ENCODE results near the gene AQP1. TPM values are rescaled to one million over a fixed set of nuclear protein-coding genes. Genes with fewer than 3 reads are reported as not detected.

Gene AQP1
- total RNA-seq, 1 donor: 2.8 TPM

DNA sequence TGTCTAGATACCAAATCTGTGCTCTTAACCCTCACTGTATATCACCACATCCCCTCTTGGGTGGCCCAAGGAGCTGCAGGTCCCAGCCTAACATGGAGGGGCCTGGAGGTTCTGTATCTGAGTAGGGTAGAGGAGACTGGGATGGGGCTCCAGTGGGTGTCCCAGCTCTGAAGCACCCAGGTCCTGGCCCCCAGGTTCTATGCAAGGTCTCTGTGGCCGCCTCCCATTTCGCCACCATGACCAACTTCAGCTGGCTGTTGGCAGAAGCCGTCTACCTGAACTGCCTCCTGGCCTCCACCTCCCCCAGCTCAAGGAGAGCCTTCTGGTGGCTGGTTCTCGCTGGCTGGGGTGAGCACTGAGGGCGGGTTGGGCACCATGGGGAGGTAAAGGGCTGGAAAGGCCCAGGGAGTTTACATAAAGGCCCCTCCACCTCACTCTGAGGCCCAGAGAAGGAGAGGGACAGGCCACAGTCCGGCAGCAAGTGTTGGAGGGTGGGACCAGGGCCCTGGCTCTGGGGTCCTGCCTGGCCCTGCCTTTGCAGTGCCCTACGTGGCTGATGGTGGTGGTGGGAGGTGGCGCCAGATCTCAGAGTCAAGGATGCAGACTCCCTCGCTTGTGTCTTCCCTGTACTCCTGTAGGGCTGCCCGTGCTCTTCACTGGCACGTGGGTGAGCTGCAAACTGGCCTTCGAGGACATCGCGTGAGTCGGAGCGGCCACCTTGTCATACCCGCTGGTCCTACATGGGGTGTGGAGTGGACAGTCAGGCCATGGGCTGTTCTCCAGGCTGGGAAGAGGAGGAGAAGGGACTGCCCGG is 62.3 kb downstream of the AQP1 start:
- TF ChIP-seq, protein P1, sequence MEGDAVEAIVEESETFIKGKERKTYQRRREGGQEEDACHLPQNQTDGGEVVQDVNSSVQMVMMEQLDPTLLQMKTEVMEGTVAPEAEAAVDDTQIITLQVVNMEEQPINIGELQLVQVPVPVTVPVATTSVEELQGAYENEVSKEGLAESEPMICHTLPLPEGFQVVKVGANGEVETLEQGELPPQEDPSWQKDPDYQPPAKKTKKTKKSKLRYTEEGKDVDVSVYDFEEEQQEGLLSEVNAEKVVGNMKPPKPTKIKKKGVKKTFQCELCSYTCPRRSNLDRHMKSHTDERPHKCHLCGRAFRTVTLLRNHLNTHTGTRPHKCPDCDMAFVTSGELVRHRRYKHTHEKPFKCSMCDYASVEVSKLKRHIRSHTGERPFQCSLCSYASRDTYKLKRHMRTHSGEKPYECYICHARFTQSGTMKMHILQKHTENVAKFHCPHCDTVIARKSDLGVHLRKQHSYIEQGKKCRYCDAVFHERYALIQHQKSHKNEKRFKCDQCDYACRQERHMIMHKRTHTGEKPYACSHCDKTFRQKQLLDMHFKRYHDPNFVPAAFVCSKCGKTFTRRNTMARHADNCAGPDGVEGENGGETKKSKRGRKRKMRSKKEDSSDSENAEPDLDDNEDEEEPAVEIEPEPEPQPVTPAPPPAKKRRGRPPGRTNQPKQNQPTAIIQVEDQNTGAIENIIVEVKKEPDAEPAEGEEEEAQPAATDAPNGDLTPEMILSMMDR (IDR thresholded peaks at IDR 0.05; ENCODE audit: insufficient read depth, low read length): no peak
- H3K4me3 ChIP-seq (ENCODE audit: low read depth, low read length): no peak overlapping the region
- no peak for DNase-seq (ENCODE audit: low read depth)

DNA sequence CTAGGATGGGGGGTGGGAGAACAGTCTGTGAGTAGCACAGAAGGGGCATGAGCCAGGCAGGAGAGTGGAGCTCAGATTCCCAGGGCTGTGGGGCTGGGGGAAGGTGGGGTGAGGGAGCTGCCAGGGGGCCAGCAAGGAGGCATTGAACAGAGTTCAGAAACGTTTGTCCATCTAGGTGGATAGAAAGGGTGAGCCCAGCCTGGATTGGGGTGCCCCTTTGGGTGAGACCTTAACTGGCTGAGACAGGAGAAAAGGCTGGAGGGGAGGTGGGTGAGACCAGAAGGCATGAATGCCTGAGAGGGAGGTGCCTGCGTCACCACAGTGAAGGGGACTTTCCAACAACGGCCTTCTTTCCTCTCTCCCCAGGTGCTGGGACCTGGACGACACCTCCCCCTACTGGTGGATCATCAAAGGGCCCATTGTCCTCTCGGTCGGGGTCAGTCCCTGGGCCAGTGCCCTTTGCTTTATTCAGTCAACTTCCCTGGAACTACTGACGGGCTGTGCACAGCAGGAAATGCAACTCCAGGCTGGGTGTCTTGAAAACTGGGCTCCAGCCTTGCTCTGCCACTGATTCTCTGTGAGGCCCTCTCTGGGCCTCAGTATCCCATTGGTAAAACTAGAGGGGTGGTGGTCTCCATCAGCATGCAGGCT is 63.1 kb downstream of the AQP1 start:
- DNase-seq (ENCODE audit: low read depth): peak; percentile 61
- TF ChIP-seq, protein P1 (IDR thresholded peaks at IDR 0.05; ENCODE audit: insufficient read depth, low read length): peak; percentile 70
- H3K4me3 ChIP-seq (ENCODE audit: low read depth, low read length): no peak overlapping the region

Other genes starting within 250 kb of the AQP1 start
- not detected in 2 replicates for gene CRHR2, start 229.4 kb upstream of the AQP1 start, total RNA-seq (ENCODE audit: low replicate concordance)
- 2.5 and 219 TPM in 2 replicates for gene INMT, start 159.7 kb upstream of the AQP1 start, total RNA-seq (ENCODE audit: low replicate concordance)
- gene MINDY4, start 140.4 kb upstream of the AQP1 start, total RNA-seq (ENCODE audit: low replicate concordance): 7.3 and 13.2 TPM in 2 replicates
- not detected in 2 replicates for gene GHRHR, start 52.1 kb downstream of the AQP1 start, total RNA-seq (ENCODE audit: low replicate concordance)
- gene ADCYAP1R1, start 140.5 kb downstream of the AQP1 start, total RNA-seq (ENCODE audit: low replicate concordance): not detected in 2 replicates

All from fibroblast of the aortic adventitia (primary cell).